HFFc6 (cell line): ENCODE data around the gene RPS5. TPM values are rescaled to one million over a fixed set of nuclear protein-coding genes. Genes with fewer than 3 reads are reported as not detected.
"Not testable (repeated sequence)": the region's sequence is repeated elsewhere in the genome, so short reads cannot be mapped to it uniquely, and the experiment has no call there.

Source experiments
- DNase-seq: peaks from one replicate; pipeline ENCODE4 v3.0.0-alpha.2; 2018
- H3K27ac Mint-ChIP-seq: 2 replicates; pipeline ENCODE4 v1.8.0; 2020; ENCODE audit warnings: mild to moderate bottlenecking, mixed read lengths
- H3K27me3 Mint-ChIP-seq: 2 replicates; pipeline ENCODE4 v1.8.0; 2021; ENCODE audit warnings: mild to moderate bottlenecking, moderate library complexity, mixed read lengths; ENCODE audit not compliant: insufficient read depth
- H3K36me3 Mint-ChIP-seq: 2 replicates; pipeline ENCODE4 v1.8.0; 2021; ENCODE audit warnings: low read depth, mixed read lengths
- H3K4me1 Mint-ChIP-seq: 2 replicates; pipeline ENCODE4 v1.8.0; 2020; ENCODE audit warnings: low read depth, mixed read lengths
- H3K4me3 Mint-ChIP-seq: 2 replicates; pipeline ENCODE4 v1.8.0; 2020; ENCODE audit warnings: mild to moderate bottlenecking, moderate library complexity, mixed read lengths
- H3K9me3 Mint-ChIP-seq: 2 replicates; pipeline ENCODE4 v1.8.0; 2020; ENCODE audit warnings: mild to moderate bottlenecking, mixed read lengths
- CTCF ChIP-seq: fragments of 200-600 bp; sonication (generic); IDR thresholded peaks from 2 replicates; pipeline ENCODE4 v1.5.0; 2021; ENCODE audit warnings: antibody characterized with exemption, mild to moderate bottlenecking
- total RNA-seq, 6 experiments: library from RNA; stranded (reverse); fragmentation: NEBNext Ultra II Directional; extraction: Animal tissue kit (Norgen Biotek cat#: 25700); gene quantifications; 2 replicates in 1 of 6; 3 replicates in 5 of 6; pipeline ENCODE4 v1.2.3, GENCODE V29; 2021

RPS5 gene
- total RNA-seq, 6 experiments from 2014 or later = 958 to 1,072 (median 1,017) TPM

GRCh38 chr19:58346961-58347929 lies 39.8 kb upstream of the RPS5 start:
- peaks cover 9% of the 10 kb centered on the region for H3K27me3 Mint-ChIP-seq
- H3K27ac Mint-ChIP-seq = peak overlapping the region; percentile 71
- H3K9me3 Mint-ChIP-seq = peaks cover 4% of the 10 kb centered on the region; the same call in 1 of the 2 replicates
- no peak for TF ChIP-seq CTCF
- DNase-seq = peak; percentile 32
- H3K4me1 Mint-ChIP-seq = peaks cover 24% of the 10 kb centered on the region
- H3K36me3 Mint-ChIP-seq = peaks cover 17% of the 10 kb centered on the region
- H3K4me3 Mint-ChIP-seq = peak overlapping the region; percentile 98

DNA sequence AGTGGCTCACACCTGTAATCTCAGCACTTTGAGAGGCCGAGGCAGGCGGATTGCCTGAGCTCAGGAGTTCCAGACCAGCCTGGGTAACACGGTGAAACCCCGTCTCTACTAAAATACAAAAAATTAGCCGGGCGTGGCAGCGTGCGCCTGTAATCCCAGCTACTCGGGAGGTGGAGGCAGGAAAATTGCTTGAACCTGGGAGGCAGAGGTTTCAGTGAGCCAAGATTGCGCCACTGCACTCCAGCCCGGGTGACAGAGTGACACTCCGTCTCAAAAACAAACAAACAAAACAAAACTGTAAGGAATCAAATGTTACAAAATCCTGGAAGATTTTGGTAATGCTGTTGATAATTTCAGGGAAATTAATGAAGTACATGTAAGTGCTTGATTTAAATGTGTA lies 39.0 kb upstream of the RPS5 start:
- DNase-seq, H3K9me3 Mint-ChIP-seq, H3K27me3 Mint-ChIP-seq: not testable (repeated sequence)
- Mint-ChIP-seq H3K36me3 (peaks cover 16% of the 10 kb centered on the region; the same call in 1 of the 2 replicates), H3K4me3 (peak overlapping the region; percentile 98), H3K4me1 (peaks cover 21% of the 10 kb centered on the region), H3K27ac (peak overlapping the region; percentile 71)

DNA sequence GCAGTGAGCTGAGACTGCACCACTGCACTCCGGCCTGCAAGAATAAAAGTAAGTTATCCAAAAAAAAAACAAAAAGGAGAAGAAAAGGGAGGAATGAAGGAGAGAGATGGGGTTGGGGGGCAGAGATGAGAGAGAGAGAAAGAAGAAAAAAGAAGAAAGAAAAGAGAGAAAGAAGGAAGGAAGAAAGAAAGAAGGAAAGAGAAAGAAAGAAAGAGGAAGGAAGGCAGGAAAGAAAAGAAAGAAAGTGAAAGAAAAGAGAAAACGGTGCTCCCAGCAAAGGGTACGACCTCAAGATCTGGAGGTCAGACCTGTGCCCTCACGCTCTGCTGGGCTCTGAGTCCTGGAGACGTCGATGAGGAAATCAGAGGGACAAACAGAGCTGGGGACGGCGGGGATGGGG lies 37.5 kb upstream of the RPS5 start:
- no peak for TF ChIP-seq CTCF
- peaks cover 21% of the 10 kb centered on the region for H3K4me1 Mint-ChIP-seq
- H3K36me3 Mint-ChIP-seq = peaks cover 16% of the 10 kb centered on the region; the same call in 1 of the 2 replicates
- H3K27ac Mint-ChIP-seq = no peak overlapping the region
- H3K9me3 Mint-ChIP-seq = peaks cover 4% of the 10 kb centered on the region; the same call in 1 of the 2 replicates
- H3K4me3 Mint-ChIP-seq = no peak overlapping the region
- DNase-seq = no peak
- peaks cover 9% of the 10 kb centered on the region for H3K27me3 Mint-ChIP-seq

DNA sequence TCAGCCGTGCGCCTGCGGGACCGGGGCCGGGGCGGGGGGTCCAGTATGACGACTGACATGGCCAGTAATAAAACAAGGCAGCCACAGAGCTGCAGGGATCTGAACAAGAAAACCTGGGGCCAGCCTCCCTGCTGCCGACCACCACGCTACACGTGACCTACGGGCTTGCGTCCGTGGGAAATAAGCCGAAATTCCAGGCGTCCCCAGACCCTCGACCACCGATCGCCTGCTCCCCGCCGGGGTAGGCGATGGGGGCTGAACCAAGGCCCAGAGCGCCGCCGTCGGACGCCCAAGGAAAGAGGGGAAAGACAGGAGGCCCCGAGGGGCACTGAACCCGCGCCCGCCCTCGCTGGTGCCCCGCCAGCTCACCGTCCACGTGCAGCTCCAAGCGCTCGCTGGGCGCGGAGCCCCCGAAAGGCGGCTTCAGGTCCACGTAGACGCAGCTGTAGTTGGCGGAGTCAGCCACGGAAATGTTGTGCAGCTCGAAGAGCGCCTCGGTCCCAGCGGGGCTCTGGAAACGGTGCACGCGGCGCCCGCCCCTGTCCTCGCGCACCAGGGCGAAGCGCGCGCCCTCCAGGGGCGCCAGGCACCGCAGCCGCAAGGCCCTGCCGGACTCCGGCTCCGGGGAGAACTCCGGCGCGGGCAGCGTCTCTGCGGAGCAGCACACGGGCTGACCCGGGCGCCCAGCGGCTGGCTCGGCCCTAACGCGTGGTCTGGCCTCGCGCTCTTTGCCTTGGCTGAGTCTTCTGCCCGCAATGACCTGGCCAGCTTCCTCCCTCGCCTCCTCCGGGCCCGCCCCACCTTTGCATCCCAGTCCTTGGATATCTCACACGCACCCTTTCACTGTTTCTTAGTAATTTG lies 36.8 kb upstream of the RPS5 start:
- no peak overlapping the region for H3K4me3 Mint-ChIP-seq
- H3K36me3 Mint-ChIP-seq = peaks cover 16% of the 10 kb centered on the region; the same call in 1 of the 2 replicates
- no peak for TF ChIP-seq CTCF
- no peak overlapping the region for H3K27ac Mint-ChIP-seq
- H3K9me3 Mint-ChIP-seq = peaks cover 4% of the 10 kb centered on the region; the same call in 1 of the 2 replicates
- H3K27me3 Mint-ChIP-seq = peaks cover 9% of the 10 kb centered on the region
- peaks cover 21% of the 10 kb centered on the region for H3K4me1 Mint-ChIP-seq
- DNase-seq = no peak

DNA sequence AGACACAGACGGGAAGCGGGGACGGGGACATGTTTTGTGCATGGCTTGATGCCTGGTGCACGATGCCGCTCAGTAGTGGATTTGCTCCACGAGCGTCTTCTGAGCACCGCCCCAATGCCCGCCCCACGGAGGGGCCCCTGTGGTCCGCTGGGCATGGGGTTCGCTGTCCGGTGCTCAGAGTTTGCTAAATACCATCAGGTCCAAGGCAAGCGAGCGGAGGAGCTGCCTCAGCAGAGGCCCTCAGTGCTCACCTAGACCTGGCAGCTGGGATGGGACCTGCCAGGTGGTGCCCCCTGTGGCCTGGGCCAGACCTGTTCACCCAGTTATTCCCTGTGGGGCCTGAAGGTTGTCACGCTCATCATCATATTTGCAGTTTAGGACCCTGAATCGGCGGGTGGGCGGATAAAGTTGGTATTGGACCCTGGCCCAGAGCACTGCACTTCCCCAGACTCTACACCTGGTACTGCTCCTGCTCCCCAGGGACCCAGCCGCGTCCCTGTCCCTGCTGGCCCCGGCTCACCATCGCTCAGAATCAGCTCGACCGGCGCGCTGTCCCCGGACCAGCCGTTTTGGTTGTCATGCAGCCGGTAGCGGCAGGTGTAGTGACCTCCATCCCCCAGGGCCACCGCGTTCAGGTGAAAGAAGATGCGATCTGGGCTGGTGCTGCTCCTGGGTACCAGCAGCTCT lies 36.1 kb upstream of the RPS5 start:
- no peak for TF ChIP-seq CTCF
- DNase-seq = no peak
- Mint-ChIP-seq H3K36me3 (peaks cover 9% of the 10 kb centered on the region; the same call in 1 of the 2 replicates), H3K9me3 (peaks cover 4% of the 10 kb centered on the region; the same call in 1 of the 2 replicates), H3K4me1 (peaks cover 13% of the 10 kb centered on the region), H3K27ac (no peak overlapping the region), H3K4me3 (no peak overlapping the region), H3K27me3 (peaks cover 6% of the 10 kb centered on the region; the same call in 1 of the 2 replicates)
